Stimulated activated CD4-positive, alpha-beta T cell treated with anti-CD3 and anti-CD28 coated beads, Interleukin-15, amount 100 ng/mL, for 1 hour (primary cell): Measurements from ENCODE around the gene GIPC3.
"Not testable (repeated sequence)": the region's sequence is repeated elsewhere in the genome, so short reads cannot be mapped to it uniquely, and the experiment has no call there.

Source experiments
- DNase-seq, 2 donors: peaks; one replicate each; pipeline ENCODE4 v3.0.0-alpha.2; 2020; ENCODE audit warnings: low read depth in 1 of 2, low spot score in 1 of 2

Gene GIPC3

GRCh38 chr19:3550947-3551791 lies 34.1 kb upstream of the GIPC3 start:
- no peak for DNase-seq

- DNase-seq: no peak
These were observed 33.5 kb upstream of the GIPC3 start for GRCh38 chr19:3551792-3552095.

DNA sequence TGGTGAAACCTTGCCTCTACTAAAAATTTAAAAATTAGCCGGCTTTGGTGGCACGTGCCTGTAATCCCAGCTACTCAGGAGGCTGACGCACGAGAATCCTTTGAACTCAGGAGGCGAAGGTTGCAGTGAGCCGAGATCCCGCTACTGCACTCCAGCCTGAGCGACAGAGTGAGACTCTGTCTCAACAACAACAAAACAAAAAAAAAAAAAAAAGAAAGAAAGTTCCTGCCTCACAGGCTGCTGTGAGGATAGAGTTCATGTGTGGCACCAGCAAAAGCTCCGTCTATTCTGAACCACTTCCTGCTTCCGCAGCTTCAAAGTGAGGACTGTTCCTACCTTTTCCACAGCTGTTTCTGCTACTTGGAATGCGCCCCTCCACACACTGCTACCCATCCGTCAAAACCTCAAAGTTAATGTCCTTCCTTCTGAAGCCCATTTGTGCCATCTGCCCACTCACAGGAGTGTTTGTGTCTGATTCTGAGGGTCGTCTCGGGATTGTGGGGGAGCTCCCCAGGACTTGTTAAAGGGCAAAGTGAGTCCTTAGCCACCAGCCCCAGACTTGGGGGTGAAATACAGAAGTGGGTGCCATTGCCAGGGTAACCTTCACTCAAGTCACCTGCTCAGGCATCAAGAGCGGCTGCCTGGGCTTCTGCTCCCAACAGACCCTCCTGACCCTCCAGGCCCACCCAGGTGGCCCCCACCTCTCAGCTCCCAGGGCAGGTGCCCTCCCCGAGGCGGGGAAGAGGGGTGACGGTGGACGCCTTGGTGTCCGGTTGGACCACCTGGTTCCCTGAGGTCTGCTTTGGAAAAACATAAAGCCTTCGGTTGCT lies 30.8 kb upstream of the GIPC3 start:
- no peak for DNase-seq

DNA sequence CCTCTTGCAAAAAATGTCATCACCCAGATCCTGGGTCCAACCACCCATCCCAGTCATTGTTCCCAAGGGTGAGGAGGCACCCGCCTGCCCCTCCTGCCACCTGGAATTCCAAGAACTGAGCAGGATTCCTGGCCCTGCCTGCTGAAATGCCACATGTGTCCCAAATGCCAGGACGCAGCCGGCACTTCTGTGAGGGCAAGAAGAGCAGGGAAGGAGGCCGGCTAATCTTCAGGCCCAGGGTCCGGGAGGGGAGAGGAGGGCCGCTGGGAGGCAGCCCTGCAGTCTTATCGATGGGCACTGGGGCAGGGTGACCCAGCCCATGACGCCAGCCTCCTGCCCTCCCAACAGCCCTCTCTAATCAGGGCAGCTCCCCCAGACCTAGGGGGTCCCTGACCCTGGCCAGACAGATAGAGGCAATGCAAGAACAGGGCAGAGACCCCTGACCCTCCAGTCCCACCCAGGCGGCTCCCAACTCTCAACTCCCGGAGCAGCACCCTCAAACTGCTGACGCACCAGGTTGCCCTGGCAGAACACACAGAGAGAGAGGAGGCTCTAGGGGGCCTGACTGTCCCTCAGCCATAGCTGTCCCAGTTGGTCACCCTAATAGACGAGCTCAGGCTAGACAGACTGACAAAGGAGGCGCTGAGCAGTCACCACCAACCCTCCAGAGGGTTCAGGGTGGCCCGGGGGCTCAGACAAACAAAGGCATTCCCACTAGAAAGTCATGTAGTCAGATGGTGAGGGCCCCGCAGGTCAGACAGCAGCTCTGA lies 29.4 kb upstream of the GIPC3 start:
- no peak for DNase-seq

- DNase-seq: no peak
These were observed 28.8 kb upstream of the GIPC3 start for GRCh38 chr19:3556423-3556977.

- DNase-seq: peak; percentile 42 to 63
These were observed 28.3 kb upstream of the GIPC3 start for GRCh38 chr19:3556978-3557460.

- peak; percentile 92 to 95 for DNase-seq
These were observed 27.6 kb upstream of the GIPC3 start, which contains the start of gene MFSD12 for GRCh38 chr19:3557461-3558248. Gene MFSD12, minus strand, starts transcription at chr19:3557586. Its CDS starts 183 bp downstream, at chr19:3557403.

- no peak for DNase-seq
These were observed 21.4 kb upstream of the GIPC3 start for GRCh38 chr19:3563709-3564524.

DNA sequence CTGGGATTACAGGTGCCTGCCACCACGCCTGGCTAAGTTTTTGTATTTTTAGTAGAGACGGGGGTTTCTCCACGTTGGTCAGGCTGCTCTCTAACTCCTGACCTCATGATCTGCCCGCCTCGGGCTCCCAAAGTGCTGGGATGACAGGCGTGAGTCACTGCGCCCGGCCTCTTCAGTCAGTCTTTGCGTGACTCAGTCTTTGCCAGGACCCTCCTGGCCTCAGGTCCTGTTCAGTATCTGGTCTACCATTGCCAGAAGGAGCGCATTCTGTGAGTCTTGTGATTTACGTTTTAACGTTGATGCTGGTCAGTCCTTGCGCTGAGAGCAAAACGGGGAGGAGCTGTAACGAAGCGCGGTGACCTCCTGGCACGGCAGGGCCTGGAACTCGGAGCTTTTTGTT lies 20.1 kb upstream of the GIPC3 start:
- DNase-seq: no peak

DNA sequence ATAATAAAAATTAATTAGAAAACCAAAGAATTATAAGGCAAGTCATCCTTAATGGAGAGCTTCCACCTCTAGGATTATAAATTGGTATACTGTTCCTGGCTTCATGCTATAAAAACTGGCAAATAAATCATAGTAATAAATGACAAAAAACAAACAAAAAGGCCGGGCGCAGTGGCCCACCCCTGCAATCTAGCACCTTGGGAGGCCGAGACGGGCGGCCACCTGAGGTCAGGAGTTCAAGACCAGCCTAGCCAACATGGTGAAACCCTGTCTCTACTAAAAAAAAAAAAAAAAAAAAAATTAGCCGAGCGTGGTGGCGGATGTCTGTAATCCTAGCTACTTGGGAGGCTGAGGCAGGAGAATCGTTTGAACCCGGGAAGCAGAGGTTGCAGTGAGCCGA lies 15.2 kb upstream of the GIPC3 start:
- DNase-seq: not testable (repeated sequence)

GRCh38 chr19:3570606-3571011 lies 14.7 kb upstream of the GIPC3 start:
- DNase-seq: no peak

DNA sequence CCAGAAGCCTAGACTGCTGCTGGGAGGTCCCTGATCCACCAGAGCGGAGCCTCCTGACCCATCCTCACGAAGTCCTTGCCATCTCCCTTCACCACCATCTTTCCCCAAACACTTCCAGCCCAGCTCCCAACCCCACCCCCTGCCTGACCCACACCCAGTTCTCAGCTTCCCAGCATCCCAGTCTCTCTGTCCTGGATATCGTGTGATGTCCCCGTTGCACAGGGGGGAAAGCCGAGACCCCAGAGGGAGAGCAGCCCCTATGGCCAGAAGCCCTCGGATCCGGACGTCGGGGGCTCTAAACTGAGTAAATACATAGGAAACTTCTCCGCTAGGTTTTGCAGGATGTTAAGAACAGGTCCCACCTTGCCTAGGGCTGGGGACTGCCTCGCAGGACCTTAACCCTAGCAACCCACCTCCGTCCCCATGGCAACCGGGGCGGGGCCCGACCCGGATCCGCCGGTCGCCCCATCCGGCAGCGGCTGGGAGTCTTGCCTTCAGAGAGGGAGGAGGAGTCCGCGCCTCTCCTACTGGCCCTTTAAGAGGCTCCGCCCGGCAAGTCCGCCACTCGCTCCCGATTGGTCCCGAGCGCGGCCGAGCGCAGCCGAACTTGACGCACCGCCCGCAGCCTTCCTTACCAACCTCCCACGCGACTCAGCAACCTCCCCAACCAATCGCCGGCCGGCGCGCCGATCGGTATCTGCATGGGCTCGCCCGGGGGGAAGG lies 13.0 kb upstream of the GIPC3 start:
- DNase-seq: peak; percentile 99

DNA sequence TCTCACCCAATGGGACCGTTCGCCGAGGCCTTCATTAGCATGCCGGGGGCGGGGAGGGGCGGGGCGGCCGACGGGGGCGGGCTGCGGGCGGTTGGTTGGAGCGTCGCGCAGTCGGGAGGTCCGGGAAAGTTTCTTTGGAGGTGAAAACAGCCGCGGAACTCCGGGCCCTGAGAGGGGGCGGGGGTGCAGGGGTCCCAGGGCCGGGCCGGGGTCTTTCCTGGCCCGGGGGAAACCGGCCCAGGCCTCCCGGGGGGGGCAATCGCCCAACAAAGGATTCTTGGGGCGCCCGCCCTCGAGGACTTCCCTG lies 12.5 kb upstream of the GIPC3 start, which contains the start of gene HMG20B:
TSS of gene HMG20B (plus strand) at position 90 of the 307 bp plus-strand sequence. CDS start 366 bp downstream, outside the sequence.
- no peak for DNase-seq

DNA sequence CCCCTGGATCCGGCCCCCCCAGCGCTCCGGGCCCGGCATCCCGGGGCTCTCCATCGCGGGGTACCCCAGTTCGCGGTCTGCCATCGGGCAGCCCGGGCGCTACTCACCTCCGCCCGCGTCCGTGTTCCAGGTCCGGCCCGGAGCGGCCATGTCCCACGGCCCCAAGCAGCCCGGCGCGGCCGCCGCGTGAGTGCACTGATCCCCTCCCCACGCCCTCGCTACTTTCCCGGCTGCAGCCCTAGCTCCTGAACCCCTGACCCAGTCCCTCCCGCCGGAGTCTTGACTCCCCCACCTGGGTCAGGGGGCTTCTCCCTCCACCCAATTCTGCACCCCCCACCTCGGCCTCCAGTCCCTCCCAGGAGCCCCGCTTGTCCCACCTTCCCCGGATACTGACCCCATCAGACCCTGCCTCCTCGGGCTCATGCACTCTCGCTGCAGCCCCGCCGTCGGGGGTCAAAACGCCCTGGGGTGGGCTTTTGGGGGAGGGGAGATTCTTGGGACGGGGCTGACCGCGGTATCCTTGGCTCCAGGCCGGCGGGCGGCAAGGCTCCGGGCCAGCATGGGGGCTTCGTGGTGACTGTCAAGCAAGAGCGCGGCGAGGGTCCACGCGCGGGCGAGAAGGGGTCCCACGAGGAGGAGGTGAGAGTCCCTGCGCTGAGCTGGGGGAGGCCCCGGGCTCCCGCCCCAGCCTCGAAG lies 12.0 kb upstream of the GIPC3 start:
- no peak for DNase-seq

GRCh38 chr19:3573858-3574637 lies 11.2 kb upstream of the GIPC3 start:
- peak; percentile 56 to 64 for DNase-seq

- DNase-seq: no peak
These were observed 10.0 kb upstream of the GIPC3 start for GRCh38 chr19:3575260-3575741.

- no peak for DNase-seq
These were observed 9.2 kb upstream of the GIPC3 start for GRCh38 chr19:3575949-3576673.
